Endometrial microvascular endothelial cells (primary cell): ENCODE results near the gene SANBR. TPM values are rescaled to one million over a fixed set of nuclear protein-coding genes. Genes with fewer than 3 reads are reported as not detected.
"Not testable (repeated sequence)": the region's sequence is repeated elsewhere in the genome, so short reads cannot be mapped to it uniquely, and the experiment has no call there.

Experiments used
- in situ Hi-C: cut with HindIII; loops from 2 replicates; pipeline ENCODE4 v1.10.0; 2017; ENCODE audit warnings: low sequenced_read_pairs, low pct_unique_long_range_greater_than_20kb; ENCODE audit errors: inconsistent ontology term
- total RNA-seq: library from RNA; depleted of rRNA; stranded (reverse); fragments of >200 nt; gene quantifications from one replicate; pipeline ENCODE4 v1.2.3, GENCODE V29; 2015; ENCODE audit errors: inconsistent ontology term

Gene SANBR
- total RNA-seq = 8.8 TPM

GRCh38 chr2:61065714-61066709 is at the start of gene SANBR:
Gene SANBR, plus strand, starts transcription at chr2:61065871. Its CDS starts 4,480 bp downstream, at chr2:61070351.
- in situ Hi-C loops = no loop called here

GRCh38 chr2:61015976-61016375 is 49.7 kb upstream of the SANBR start:
- in situ Hi-C loops = no loop called here

GRCh38 chr2:61016392-61017002 is 49.2 kb upstream of the SANBR start:
- in situ Hi-C loops = no loop called here

- in situ Hi-C loops = no loop called here
These were observed 48.6 kb upstream of the SANBR start for GRCh38 chr2:61017003-61017555.

GRCh38 chr2:61017556-61018317 is 47.9 kb upstream of the SANBR start, which contains the start of the genes PEX13 and PUS10:
Gene PEX13, plus strand, starts transcription at chr2:61017720. Its CDS starts 40 bp downstream, at chr2:61017760.
Gene PUS10, minus strand, starts transcription at chr2:61018255. Its CDS starts 6,365 bp downstream, at chr2:61011890.
- in situ Hi-C loops = no loop called here

GRCh38 chr2:61018318-61018755 is 47.3 kb upstream of the SANBR start:
- in situ Hi-C loops = no loop called here

- in situ Hi-C loops = no loop called here
These were observed 46.9 kb upstream of the SANBR start for GRCh38 chr2:61018798-61019197.

GRCh38 chr2:61021228-61021660 is 44.4 kb upstream of the SANBR start:
- in situ Hi-C loops = no loop called here

- in situ Hi-C loops = no loop called here
These were observed 42.0 kb upstream of the SANBR start for GRCh38 chr2:61023670-61024069.

- in situ Hi-C loops = no loop called here
These were observed 36.1 kb upstream of the SANBR start for GRCh38 chr2:61029533-61029932.

- in situ Hi-C loops = not testable (repeated sequence)
These were observed 31.1 kb upstream of the SANBR start for GRCh38 chr2:61034592-61034991.

GRCh38 chr2:61036643-61037042 is 29.0 kb upstream of the SANBR start:
- in situ Hi-C loops = not testable (repeated sequence)

- in situ Hi-C loops = no loop called here
These were observed 22.9 kb upstream of the SANBR start for GRCh38 chr2:61042807-61043206.

- in situ Hi-C loops = no loop called here
These were observed 21.0 kb upstream of the SANBR start for GRCh38 chr2:61044636-61045035.

- in situ Hi-C loops = no loop called here
These were observed 20.4 kb upstream of the SANBR start for GRCh38 chr2:61045226-61045625.

- in situ Hi-C loops = no loop called here
These were observed 19.7 kb upstream of the SANBR start for GRCh38 chr2:61045999-61046398.

GRCh38 chr2:61055557-61055956 is 10.1 kb upstream of the SANBR start:
- in situ Hi-C loops = no loop called here

- in situ Hi-C loops = no loop called here
These were observed 8.1 kb upstream of the SANBR start for GRCh38 chr2:61057562-61057961.

- in situ Hi-C loops = no loop called here
These were observed 6.3 kb upstream of the SANBR start for GRCh38 chr2:61059382-61059781.
